ENCODE measurements around the gene SLC2A11. TPM values are rescaled to one million over a fixed set of nuclear protein-coding genes. Genes with fewer than 3 reads are reported as not detected.
A peak's percentile ranks its signal among the peaks of the same experiment; 100 is the strongest.

Gene SLC2A11
- total and polyA plus RNA-seq, 7 donors, result 3.7 to 12.7 (median 4.9) TPM

DNA sequence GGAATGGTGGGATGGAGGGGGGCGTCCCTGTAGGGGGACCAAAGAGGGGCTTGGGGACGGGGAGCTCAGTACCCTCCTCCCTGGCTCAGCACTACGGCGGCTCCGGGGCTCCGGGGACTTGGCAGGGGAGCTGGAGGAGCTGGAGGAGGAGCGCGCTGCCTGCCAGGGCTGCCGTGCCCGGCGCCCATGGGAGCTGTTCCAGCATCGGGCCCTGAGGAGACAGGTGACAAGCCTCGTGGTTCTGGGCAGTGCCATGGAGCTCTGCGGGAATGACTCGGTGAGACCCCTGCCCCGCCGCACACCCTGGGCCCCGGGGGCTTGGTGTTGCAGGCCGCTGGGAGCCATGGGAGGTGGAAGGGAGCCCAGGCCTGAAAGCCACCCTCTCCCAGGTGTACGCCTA is 24.7 kb downstream of the SLC2A11 start:
- Histone ChIP-seq H3K27ac (no peak overlapping the region), H3K4me1 (no peaks in the 10 kb centered on the region), H3K36me3 (ENCODE audit: insufficient read depth in 1 of 2, low read depth in 1 of 2) (peaks cover 0 to 44% of the 10 kb centered on the region in 2 donors), H3K9me3 (no peaks in the 10 kb centered on the region), H3K4me3 (no peak overlapping the region), H3K27me3 (ENCODE audit: insufficient read depth in 3 of 3, low read length in 2 of 3) (no peaks in the 10 kb centered on the region)
- no peak for ATAC-seq
- no peak for DNase-seq
- intact Hi-C loops (cut with DNase I), result no loop called here
- 65 to 82% (median 69%) methylated on average over 17 to 20 of the region's 20 CpGs for WGBS, 3 donors
- TF ChIP-seq, protein P1, sequence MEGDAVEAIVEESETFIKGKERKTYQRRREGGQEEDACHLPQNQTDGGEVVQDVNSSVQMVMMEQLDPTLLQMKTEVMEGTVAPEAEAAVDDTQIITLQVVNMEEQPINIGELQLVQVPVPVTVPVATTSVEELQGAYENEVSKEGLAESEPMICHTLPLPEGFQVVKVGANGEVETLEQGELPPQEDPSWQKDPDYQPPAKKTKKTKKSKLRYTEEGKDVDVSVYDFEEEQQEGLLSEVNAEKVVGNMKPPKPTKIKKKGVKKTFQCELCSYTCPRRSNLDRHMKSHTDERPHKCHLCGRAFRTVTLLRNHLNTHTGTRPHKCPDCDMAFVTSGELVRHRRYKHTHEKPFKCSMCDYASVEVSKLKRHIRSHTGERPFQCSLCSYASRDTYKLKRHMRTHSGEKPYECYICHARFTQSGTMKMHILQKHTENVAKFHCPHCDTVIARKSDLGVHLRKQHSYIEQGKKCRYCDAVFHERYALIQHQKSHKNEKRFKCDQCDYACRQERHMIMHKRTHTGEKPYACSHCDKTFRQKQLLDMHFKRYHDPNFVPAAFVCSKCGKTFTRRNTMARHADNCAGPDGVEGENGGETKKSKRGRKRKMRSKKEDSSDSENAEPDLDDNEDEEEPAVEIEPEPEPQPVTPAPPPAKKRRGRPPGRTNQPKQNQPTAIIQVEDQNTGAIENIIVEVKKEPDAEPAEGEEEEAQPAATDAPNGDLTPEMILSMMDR (IDR thresholded peaks at IDR 0.05), result no peak

DNA sequence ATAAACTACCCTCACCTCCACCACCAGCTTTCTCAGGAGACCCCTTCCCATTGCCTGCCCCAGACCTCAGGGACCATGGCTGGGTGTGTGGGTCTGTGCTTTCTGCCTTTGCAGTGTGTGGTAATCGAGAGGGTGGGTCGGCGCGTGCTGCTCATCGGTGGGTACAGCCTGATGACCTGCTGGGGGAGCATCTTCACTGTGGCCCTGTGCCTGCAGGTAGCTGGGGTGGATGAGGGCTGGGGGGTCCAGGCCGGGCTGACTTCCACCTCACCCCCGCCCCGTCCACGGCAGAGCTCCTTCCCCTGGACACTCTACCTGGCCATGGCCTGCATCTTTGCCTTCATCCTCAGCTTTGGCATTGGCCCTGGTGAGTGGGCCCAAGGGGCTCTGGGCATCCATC is 26.0 kb downstream of the SLC2A11 start:
- Histone ChIP-seq H3K4me3 (no peak overlapping the region), H3K4me1 (no peaks in the 10 kb centered on the region), H3K27ac (no peak overlapping the region), H3K27me3 (ENCODE audit: insufficient read depth in 3 of 3, low read length in 2 of 3) (no peaks in the 10 kb centered on the region), H3K36me3 (ENCODE audit: insufficient read depth in 1 of 2, low read depth in 1 of 2) (peaks cover 0 to 41% of the 10 kb centered on the region in 2 donors), H3K9me3 (no peaks in the 10 kb centered on the region)
- DNase-seq, result no peak
- 92 to 97% (median 94%) methylated on average over 8 to 9 of the region's 9 CpGs for WGBS, 3 donors
- ATAC-seq, result no peak
- TF ChIP-seq, protein P1 (IDR thresholded peaks at IDR 0.05), result no peak
- intact Hi-C loops (cut with DNase I), result no loop called here

DNA sequence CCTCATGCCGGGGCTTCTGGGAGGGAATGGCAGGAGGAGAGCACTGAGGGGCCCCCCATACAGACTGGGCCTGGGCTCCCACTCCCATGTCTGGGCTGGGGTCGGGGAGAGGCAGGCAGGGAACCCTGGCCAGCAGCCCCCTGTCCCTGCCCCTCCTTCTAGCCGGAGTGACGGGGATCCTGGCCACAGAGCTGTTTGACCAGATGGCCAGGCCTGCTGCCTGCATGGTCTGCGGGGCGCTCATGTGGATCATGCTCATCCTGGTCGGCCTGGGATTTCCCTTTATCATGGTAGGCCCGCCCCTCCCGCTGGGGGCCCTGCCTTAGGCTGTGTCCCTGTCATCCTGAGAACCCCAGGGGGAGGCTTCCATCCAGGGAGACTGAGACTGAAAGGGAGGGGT is 26.5 kb downstream of the SLC2A11 start:
- H3K27me3 ChIP-seq (ENCODE audit: insufficient read depth in 3 of 3, low read length in 2 of 3), result no peaks in the 10 kb centered on the region
- peaks cover 0 to 38% of the 10 kb centered on the region in 2 donors for H3K36me3 ChIP-seq (ENCODE audit: insufficient read depth in 1 of 2, low read depth in 1 of 2)
- WGBS, 3 donors, result 89 to 93% (median 89%) methylated on average over 7 to 9 of the region's 9 CpGs
- DNase-seq, result no peak
- H3K27ac ChIP-seq, result no peak overlapping the region
- H3K4me3 ChIP-seq, result no peak overlapping the region
- H3K4me1 ChIP-seq, result no peaks in the 10 kb centered on the region
- intact Hi-C loops (cut with DNase I), result no loop called here
- ATAC-seq, result no peak
- H3K9me3 ChIP-seq, result no peaks in the 10 kb centered on the region
- TF ChIP-seq, protein P1 (IDR thresholded peaks at IDR 0.05), result no peak

DNA sequence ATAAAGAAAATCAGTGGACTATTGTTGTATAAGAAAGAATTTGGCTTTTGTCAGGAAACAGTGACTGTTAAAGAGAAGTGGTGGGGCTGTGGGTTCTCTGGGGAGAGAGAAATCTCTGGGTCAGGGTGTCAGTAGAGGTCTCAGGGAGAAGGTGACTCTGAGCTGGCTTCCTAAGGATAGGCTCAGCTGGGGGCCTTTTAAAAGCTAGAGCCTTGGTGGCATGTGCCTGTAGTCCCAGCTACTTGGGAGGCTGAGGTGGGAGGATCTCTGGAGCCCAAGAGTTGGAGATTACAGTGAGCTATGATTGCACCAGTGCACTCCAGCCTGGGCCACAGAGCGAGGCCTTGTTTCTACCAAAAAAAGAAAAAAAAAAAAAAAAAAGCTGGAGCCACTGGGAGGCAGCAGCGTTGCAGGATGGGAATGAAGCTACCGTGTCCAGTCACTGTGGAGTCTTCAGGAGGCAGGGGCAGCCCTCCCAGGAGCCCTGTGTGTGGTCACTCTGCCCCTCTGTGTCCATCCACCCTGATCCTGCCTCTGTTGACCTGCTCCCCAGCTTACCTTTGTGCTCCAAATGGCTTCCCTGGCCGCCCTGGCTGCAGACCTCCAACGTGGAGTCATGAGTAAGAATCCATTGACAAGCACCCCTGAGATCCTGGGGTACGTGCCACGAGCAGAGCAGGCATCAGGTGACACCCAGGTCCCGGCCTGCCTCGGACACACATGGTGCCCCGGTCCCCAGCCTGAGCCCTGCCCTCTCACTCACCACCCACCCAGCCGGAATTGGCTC is 31.1 kb downstream of the SLC2A11 start:
- peaks cover 0 to 17% of the 10 kb centered on the region in 2 donors for H3K36me3 ChIP-seq (ENCODE audit: insufficient read depth in 1 of 2, low read depth in 1 of 2)
- peak in 2 of 4 donors; percentile 23 to 24 for ATAC-seq
- H3K4me1 ChIP-seq, result peaks cover 3% of the 10 kb centered on the region
- 59 to 72% (median 59%) methylated on average over 9 to 11 of the region's 11 CpGs for WGBS, 3 donors
- DNase-seq, result no peak
- TF ChIP-seq, protein P1 (IDR thresholded peaks at IDR 0.05), result no peak
- H3K4me3 ChIP-seq, result no peak overlapping the region
- no peaks in the 10 kb centered on the region for H3K9me3 ChIP-seq
- peak overlapping the region; percentile 19 for H3K27ac ChIP-seq
- intact Hi-C loops (cut with DNase I), result no loop called here
- H3K27me3 ChIP-seq (ENCODE audit: insufficient read depth in 3 of 3, low read length in 2 of 3), result no peaks in the 10 kb centered on the region
